K562 (cell line): Measurements from ENCODE around the gene MLX. TPM values are rescaled to one million over a fixed set of nuclear protein-coding genes. Genes with fewer than 3 reads are reported as not detected.

Experiments
- CHD2 ChIP-seq: IDR thresholded peaks from 2 replicates; pipeline ENCODE4 v1.6.1; 2011; ENCODE audit warnings: low read depth, low read length
- KLF10 ChIP-seq: fragments of 250-450 bp; sonication (Bioruptor Pico); IDR thresholded peaks from 2 replicates; pipeline ENCODE4 v1.6.1; 2021; ENCODE audit warnings: matching md5 sums
- RBM25 ChIP-seq: fragments of 200-400 bp; formaldehyde crosslinking; IDR thresholded peaks from 2 replicates; pipeline ENCODE4 v1.6.1; 2018; ENCODE audit warnings: low read length, low read depth, moderate library complexity; ENCODE audit not compliant: severe bottlenecking
- SMARCE1 ChIP-seq: fragments of 450-650 bp; IDR thresholded peaks from 2 replicates; pipeline ENCODE4 v1.7.1; 2016; ENCODE audit warnings: mild to moderate bottlenecking
- TBL1XR1 ChIP-seq, 2 experiments: IDR thresholded peaks; 2 replicates each; pipeline ENCODE4 v1.6.1; 2012; ENCODE audit warnings: improper control_type of control experiment in 2 of 2, low read length in 2 of 2, mild to moderate bottlenecking in 1 of 2
- TCF7L2 ChIP-seq: fragments of 150-350 bp; IDR thresholded peaks from 2 replicates; pipeline ENCODE4 v1.6.1; 2016; ENCODE audit warnings: low read depth, mild to moderate bottlenecking, low read length, moderate library complexity
- TEAD1 ChIP-seq, 2 experiments: fragments of 450-650 bp in 1 of 2; sonication (generic) in 1 of 2; formaldehyde crosslinking; IDR thresholded peaks; 2 replicates each; pipeline versions ENCODE4 v1.4.0 to v1.8.0; 2020 to 2022; ENCODE audit warnings: mild to moderate bottlenecking in 2 of 2, missing genetic modification reagents in 1 of 2
- XRCC3 ChIP-seq: fragments of 450-650 bp; IDR thresholded peaks from 2 replicates; pipeline ENCODE4 v1.6.1; 2017; ENCODE audit warnings: mild to moderate bottlenecking, moderate library complexity
- ZC3H8 ChIP-seq: fragments of 450-650 bp; IDR thresholded peaks from 2 replicates; pipeline ENCODE4 v1.6.1; 2017
- ZNF431 ChIP-seq: sonication (generic); formaldehyde crosslinking; IDR thresholded peaks from 2 replicates; pipeline ENCODE4 v1.8.0; 2022; ENCODE audit warnings: mild to moderate bottlenecking, missing genetic modification reagents
- ZNF57 ChIP-seq: fragments of 450-650 bp; formaldehyde crosslinking; IDR thresholded peaks from 2 replicates; pipeline ENCODE4 v1.4.0; 2020; ENCODE audit warnings: mild to moderate bottlenecking, moderate library complexity
- ZNF780A ChIP-seq: fragments of 250-450 bp; sonication (Bioruptor Pico); IDR thresholded peaks from 2 replicates; pipeline ENCODE4 v1.5.0; 2021; ENCODE audit warnings: mild to moderate bottlenecking
- polyA plus RNA-seq, 8 experiments: library from polyadenylated mRNA; depleted of rRNA in 4 of 8; stranded (reverse) in 5 of 8; unstranded in 3 of 8; fragments of >200 nt; fragmentation: Nextera tagmentation in 2 of 8; fragmentation: Illumina TruSeq in 1 of 8; extraction: Ambion mirVana in 2 of 8; extraction: Trizol in 1 of 8; gene quantifications; 2 replicates each; pipeline versions ENCODE4 v1.2.1 to v1.2.3, GENCODE V29; 2011 to 2014; ENCODE audit warnings: inconsistent platforms in 1 of 8, missing spikeins in 1 of 8
- total RNA-seq, 7 experiments: library from RNA; depleted of rRNA in 6 of 7; stranded (reverse); fragments of >200 nt in 6 of 7; fragmentation: Illumina TruSeq in 2 of 7; extraction: Trizol in 2 of 7; gene quantifications; 2 replicates each; pipeline versions ENCODE4 v1.2.1 to v1.2.3, GENCODE V29; 2011 to 2021; ENCODE audit warnings: low replicate concordance in 1 of 7
- TF ChIP-seq, protein P1 (sequence below): fragments of 450-650 bp; IDR thresholded peaks from 2 replicates; pipeline ENCODE4 v1.6.1; 2016; ENCODE audit warnings: low read depth
- TF ChIP-seq, protein P2 (sequence below), 3 experiments: fragments of 200-800 bp in 1 of 3; fragments of 250-450 bp in 1 of 3; fragments of 450-650 bp in 1 of 3; sonication (Bioruptor Pico) in 1 of 3; sonication (Bioruptor generic) in 1 of 3; formaldehyde crosslinking in 1 of 3; IDR thresholded peaks; 2 replicates each; pipeline versions ENCODE4 v1.6.1 to v1.8.0; 2016 to 2022; ENCODE audit warnings: mild to moderate bottlenecking in 2 of 3, missing genetic modification characterization in 2 of 3, missing compliant biosample characterization in 1 of 3, moderate library complexity in 1 of 3
- TF ChIP-seq, protein P3 (sequence below): sonication (generic); formaldehyde crosslinking; IDR thresholded peaks from 2 replicates; pipeline ENCODE4 v1.8.1; 2023; ENCODE audit warnings: mild to moderate bottlenecking, missing genetic modification reagents

Gene MLX
- total and polyA plus RNA-seq, 9 of the 15 experiments (the other 6 are each of a cell fraction or from before 2014, with no cell fraction given) = 42.9 to 100 (median 58.9) TPM

DNA sequence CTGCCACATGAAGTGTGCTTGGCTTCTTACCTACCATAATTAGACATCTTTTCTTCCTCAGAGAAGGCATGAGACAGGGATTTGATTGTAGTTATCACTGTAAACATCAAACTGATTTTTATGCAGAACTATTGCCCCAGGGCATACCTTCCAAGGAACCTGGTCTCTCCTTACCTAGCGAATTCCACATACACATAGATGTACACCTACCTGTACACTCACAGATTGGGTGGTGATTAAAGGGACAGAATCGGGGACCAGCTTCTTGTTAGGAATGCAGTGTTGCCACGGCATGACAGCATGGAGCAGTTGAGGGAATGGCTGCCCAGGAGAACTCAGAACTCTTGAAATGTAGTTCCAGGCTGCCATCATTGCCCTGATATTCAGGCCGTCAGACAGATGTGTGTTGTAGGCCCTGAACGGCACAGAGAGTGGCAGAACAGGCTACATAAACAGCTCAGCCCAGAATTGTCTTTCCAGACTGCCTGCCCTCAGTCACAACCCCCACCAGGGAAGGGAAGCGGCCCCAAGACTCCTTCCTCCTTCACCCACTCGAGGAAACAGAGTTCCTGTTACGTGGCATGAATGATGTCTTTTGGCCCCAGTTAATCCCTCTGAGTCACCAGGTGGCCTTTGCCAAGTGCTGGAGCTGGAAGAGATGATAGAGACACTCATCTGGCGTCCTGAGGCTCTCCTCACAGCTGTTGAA is 48.7 kb upstream of the MLX start (continued):
- TF ChIP-seq, protein P1, sequence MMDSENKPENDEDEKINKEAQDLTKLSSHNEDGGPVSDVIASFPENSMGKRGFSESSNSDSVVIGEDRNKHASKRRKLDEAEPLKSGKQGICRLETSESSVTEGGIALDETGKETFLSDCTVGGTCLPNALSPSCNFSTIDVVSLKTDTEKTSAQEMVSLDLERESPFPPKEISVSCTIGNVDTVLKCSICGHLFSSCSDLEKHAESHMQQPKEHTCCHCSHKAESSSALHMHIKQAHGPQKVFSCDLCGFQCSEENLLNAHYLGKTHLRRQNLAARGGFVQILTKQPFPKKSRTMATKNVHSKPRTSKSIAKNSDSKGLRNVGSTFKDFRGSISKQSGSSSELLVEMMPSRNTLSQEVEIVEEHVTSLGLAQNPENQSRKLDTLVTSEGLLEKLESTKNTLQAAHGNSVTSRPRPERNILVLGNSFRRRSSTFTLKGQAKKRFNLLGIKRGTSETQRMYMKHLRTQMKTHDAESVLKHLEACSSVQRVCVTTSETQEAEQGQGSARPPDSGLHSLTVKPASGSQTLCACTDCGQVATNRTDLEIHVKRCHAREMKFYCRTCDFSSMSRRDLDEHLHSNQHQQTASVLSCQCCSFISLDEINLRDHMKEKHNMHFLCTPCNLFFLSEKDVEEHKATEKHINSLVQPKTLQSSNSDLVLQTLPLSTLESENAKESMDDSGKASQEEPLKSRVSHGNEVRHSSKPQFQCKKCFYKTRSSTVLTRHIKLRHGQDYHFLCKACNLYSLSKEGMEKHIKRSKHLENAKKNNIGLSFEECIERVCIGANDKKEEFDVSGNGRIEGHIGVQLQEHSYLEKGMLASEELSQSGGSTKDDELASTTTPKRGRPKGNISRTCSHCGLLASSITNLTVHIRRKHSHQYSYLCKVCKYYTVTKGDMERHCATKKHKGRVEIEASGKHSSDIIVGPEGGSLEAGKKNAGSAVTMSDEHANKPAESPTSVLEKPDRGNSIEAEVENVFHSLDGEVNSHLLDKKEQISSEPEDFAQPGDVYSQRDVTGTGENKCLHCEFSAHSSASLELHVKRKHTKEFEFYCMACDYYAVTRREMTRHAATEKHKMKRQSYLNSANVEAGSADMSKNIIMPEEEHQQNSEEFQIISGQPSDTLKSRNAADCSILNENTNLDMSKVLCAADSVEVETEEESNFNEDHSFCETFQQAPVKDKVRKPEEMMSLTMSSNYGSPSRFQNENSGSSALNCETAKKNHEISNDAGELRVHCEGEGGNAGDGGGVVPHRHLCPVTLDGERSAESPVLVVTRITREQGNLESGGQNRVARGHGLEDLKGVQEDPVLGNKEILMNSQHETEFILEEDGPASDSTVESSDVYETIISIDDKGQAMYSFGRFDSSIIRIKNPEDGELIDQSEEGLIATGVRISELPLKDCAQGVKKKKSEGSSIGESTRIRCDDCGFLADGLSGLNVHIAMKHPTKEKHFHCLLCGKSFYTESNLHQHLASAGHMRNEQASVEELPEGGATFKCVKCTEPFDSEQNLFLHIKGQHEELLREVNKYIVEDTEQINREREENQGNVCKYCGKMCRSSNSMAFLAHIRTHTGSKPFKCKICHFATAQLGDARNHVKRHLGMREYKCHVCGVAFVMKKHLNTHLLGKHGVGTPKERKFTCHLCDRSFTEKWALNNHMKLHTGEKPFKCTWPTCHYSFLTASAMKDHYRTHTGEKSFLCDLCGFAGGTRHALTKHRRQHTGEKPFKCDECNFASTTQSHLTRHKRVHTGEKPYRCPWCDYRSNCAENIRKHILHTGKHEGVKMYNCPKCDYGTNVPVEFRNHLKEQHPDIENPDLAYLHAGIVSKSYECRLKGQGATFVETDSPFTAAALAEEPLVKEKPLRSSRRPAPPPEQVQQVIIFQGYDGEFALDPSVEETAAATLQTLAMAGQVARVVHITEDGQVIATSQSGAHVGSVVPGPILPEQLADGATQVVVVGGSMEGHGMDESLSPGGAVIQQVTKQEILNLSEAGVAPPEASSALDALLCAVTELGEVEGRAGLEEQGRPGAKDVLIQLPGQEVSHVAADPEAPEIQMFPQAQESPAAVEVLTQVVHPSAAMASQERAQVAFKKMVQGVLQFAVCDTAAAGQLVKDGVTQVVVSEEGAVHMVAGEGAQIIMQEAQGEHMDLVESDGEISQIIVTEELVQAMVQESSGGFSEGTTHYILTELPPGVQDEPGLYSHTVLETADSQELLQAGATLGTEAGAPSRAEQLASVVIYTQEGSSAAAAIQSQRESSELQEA = no peak
- TF ChIP-seq, protein P2, sequence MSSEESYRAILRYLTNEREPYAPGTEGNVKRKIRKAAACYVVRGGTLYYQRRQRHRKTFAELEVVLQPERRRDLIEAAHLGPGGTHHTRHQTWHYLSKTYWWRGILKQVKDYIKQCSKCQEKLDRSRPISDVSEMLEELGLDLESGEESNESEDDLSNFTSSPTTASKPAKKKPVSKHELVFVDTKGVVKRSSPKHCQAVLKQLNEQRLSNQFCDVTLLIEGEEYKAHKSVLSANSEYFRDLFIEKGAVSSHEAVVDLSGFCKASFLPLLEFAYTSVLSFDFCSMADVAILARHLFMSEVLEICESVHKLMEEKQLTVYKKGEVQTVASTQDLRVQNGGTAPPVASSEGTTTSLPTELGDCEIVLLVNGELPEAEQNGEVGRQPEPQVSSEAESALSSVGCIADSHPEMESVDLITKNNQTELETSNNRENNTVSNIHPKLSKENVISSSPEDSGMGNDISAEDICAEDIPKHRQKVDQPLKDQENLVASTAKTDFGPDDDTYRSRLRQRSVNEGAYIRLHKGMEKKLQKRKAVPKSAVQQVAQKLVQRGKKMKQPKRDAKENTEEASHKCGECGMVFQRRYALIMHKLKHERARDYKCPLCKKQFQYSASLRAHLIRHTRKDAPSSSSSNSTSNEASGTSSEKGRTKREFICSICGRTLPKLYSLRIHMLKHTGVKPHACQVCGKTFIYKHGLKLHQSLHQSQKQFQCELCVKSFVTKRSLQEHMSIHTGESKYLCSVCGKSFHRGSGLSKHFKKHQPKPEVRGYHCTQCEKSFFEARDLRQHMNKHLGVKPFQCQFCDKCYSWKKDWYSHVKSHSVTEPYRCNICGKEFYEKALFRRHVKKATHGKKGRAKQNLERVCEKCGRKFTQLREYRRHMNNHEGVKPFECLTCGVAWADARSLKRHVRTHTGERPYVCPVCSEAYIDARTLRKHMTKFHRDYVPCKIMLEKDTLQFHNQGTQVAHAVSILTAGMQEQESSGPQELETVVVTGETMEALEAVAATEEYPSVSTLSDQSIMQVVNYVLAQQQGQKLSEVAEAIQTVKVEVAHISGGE (CRISPR knock-in tag; IDR thresholded peaks at IDR 0.05) = no peak
- TF ChIP-seq, protein P3, sequence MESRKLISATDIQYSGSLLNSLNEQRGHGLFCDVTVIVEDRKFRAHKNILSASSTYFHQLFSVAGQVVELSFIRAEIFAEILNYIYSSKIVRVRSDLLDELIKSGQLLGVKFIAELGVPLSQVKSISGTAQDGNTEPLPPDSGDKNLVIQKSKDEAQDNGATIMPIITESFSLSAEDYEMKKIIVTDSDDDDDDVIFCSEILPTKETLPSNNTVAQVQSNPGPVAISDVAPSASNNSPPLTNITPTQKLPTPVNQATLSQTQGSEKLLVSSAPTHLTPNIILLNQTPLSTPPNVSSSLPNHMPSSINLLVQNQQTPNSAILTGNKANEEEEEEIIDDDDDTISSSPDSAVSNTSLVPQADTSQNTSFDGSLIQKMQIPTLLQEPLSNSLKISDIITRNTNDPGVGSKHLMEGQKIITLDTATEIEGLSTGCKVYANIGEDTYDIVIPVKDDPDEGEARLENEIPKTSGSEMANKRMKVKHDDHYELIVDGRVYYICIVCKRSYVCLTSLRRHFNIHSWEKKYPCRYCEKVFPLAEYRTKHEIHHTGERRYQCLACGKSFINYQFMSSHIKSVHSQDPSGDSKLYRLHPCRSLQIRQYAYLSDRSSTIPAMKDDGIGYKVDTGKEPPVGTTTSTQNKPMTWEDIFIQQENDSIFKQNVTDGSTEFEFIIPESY (CRISPR knock-in tag) = no peak
- TF ChIP-seq RBM25 = no peak
- TF ChIP-seq ZC3H8 = no peak
- TF ChIP-seq XRCC3 = no peak
- TF ChIP-seq TBL1XR1 (IDR thresholded peaks at IDR 0.05; ENCODE audit: low read length in 2 of 2) = 0 out of 4 replicates have a peak, but pooled peaks of 1 of the 2 experiments have one; percentile 35
- TF ChIP-seq ZNF431 (CRISPR knock-in tag) = no peak
- no peak for TF ChIP-seq ZNF780A (CRISPR knock-in tag)
- TF ChIP-seq ZNF57 (CRISPR knock-in tag) = no peak
- no peak for TF ChIP-seq CHD2
- TF ChIP-seq KLF10 (CRISPR knock-in tag) = no peak
- peak; percentile 50; the same call in 1 of the 2 replicates for TF ChIP-seq SMARCE1
- no peak for TF ChIP-seq TCF7L2
- no peak for TF ChIP-seq TEAD1 (CRISPR knock-in tag; IDR thresholded peaks at IDR 0.05)
